NCI-H345 (cell line): Measurements from ENCODE around the gene NEDD4L.

ENCODE experiments used
- DNase-seq: peaks from one replicate; lab custom pipeline; 2025; lab: John Stamatoyannopoulos, UW

Gene NEDD4L

DNA sequence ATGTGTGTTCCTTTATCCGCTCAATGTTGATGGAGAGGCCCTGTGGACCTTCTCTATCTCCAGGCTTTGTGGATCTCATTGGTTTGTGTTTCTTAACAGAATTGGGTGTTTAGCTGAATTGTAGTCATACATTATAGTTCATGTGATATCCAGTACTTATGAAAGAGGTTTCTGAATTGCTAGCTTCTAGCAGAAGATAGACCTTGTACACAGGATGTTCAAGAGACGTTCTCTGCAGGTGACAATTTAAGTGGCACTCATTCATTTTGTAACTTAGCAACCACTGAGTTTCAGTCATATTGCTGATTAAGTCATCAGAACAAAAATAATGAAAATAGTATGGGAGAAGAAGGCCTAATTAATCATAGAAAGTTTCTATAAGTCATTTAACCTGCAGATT, 305.6 kb downstream of the NEDD4L start:
- DNase-seq: peak; percentile 31

DNA sequence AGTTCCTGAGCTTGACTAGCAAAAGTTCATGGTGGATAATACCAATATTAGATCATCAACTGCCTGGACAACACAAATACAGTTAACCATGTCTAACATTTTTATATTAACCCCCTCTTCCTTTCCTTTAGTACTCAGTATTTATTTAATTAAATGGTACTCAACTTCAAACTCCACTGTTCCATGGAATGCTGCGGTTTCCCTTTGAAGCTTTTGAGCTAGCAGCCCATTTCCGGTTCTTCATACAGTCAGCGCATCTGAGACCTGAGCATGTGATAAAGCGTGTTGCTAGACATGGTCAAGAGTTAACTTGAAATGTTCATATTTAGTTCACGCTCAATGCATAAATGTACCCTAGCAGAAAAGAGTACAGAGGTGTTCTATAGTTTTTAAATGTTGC, 306.5 kb downstream of the NEDD4L start:
- no peak for DNase-seq

- DNase-seq: no peak
These were observed 307.8 kb downstream of the NEDD4L start for GRCh38 chr18:58351776-58352175.

GRCh38 chr18:58353581-58353980, 309.6 kb downstream of the NEDD4L start:
- DNase-seq: no peak

- no peak for DNase-seq
These were observed 310.0 kb downstream of the NEDD4L start for GRCh38 chr18:58354051-58354450.

DNA sequence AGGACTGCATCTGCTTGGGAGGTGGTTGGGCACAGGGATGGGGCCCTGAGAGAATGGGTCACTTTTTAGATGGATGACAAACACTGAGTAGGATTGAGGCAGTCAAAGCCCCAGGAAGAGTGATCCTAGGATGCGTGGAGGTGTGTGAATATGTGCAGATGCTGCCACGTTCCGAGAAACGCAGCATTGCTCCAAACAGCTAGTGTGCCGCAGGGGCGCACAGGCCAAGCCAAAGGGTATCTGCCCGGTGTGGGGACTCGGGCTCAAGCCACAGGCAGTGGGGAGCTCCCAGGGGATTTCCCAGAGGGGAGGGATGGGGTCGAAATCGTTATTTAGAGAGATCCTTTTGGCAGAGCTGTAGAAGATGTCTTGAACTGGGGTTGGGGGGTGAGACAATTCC, 310.8 kb downstream of the NEDD4L start:
- no peak for DNase-seq

DNA sequence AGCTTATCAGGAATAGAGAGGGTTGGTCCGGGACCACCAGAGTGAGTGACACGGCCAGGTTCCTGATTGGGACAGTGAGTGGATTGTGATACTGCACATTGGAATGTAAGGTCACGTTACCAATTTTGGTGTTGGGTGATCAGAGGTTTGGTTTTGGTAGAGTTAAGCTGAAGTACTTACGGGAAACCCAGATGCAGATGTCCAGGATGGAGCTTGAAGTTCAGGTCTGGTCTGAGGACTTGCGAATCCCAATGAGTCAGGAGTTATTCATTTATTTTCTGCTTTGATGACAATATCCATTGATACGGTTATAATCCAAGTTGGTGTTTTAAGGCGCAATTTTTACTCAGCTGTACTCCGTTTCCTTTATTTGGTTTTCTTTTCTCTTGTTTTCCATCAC, 311.2 kb downstream of the NEDD4L start:
- DNase-seq: no peak

DNA sequence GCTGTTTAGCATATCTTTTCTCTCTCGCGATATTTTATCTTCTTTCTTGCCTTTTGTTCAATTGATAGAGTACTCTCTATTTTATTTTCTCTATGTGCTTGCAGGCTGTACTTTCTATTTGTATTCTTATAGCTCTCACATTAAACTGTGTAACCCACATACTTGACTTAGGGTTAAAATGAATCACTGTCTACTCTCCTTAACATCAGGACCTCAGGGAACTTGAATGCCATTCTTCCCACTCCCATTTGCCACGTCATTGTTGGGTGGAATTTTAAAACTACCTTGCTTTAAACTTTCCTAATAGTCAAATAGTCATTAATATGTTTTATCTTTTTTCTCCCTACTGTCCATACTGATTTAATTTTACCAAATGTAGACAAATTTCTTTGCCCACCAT, 315.2 kb downstream of the NEDD4L start:
- DNase-seq: no peak

DNA sequence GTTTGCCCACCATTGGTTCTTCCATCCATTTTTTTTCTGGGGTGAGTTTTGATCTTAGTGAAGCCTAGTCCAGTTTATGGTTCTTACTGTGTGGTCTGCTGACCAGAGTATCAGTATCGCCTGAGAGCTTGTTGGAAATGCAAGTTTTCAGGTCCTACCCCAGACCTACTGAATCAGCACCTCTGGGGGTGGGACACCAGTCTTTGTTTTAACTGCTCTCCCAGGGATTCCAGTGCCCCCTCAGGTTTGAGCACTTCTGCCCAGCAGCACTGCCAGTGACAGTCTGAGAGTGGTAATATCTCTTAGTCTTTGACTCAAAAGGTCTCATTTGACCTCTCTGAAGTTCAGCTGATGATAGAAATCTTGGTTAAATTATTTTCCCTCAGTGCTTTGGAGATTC, 315.6 kb downstream of the NEDD4L start:
- DNase-seq: no peak

GRCh38 chr18:58360324-58360723, 316.3 kb downstream of the NEDD4L start:
- DNase-seq: no peak

DNA sequence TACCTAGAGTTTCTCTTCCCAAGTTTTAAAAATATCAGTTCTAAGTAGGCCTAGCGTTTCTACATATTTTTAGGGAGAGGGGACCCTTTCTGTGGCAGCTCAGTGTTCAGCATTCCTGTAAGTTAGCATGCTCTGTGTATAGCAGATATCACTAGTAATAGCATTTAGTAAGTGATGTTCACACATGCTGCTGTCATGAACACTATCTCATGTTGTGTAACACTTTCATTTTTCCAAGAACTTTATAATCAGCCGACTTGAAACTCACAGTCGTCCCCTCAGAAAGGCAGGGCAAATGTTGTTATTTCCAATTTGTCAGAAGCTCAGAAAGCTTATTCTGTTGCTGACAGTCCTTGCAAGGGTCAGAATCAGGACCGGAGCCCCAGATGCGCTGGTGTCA, 317.2 kb downstream of the NEDD4L start:
- DNase-seq: no peak

- DNase-seq: no peak
These were observed 318.1 kb downstream of the NEDD4L start for GRCh38 chr18:58362027-58362575.

DNA sequence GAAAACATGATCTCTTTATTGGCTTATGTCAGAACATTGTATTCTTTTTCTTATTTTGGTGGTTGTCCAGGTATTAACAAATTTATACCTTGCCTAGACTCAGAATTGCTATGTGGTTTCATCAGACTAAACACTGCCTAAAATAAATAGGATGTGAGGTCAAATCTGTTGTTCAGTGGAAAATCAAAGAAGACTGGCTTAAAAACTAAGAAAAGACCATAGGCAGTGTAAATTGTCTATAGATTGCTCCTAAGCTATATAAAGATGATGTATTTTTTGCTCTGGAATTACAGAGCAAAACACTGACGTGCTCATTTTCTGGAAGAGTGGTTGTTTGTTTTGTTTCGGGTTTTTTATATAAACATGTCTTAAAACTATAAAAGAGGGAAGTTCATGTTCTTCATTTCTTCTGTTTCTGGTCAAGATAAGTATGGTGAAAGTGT, 318.8 kb downstream of the NEDD4L start:
- DNase-seq: no peak

DNA sequence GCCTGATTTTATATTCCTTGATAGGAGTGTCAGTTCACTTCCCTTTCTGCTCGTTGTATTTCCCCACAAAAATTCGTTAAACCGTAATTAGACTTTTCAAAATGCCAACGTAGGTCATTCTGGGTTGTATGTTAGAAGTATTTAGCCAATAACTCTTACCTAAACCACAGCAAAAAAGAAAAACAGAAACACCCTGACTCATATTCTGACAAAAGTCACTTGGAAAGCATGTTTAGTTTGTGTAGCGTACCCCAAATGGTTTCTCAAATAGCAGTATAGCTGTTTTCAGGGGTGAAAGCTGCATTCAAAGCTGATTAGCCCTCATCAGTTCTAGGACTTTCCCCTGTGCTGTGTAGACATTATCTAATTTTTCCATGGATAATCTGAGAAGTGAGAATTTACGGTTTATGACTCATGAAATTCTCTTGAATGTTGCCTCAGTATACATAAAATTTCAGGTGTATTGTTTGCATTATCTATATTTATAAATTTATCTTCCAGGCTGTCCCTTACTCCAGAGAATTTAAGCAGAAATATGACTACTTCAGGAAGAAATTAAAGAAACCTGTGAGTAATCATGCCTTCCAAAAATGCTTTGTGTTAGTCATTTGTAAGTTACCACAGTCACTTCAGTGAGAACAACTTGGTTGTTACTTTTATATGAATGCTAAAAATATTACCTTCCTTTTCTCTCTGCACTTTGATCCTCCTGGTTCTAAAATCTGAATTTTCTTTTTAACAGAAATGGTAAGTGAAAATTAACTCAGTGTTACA, 319.9 kb downstream of the NEDD4L start:
- DNase-seq: no peak

GRCh38 chr18:58364876-58365528, 321.0 kb downstream of the NEDD4L start:
- DNase-seq: no peak

DNA sequence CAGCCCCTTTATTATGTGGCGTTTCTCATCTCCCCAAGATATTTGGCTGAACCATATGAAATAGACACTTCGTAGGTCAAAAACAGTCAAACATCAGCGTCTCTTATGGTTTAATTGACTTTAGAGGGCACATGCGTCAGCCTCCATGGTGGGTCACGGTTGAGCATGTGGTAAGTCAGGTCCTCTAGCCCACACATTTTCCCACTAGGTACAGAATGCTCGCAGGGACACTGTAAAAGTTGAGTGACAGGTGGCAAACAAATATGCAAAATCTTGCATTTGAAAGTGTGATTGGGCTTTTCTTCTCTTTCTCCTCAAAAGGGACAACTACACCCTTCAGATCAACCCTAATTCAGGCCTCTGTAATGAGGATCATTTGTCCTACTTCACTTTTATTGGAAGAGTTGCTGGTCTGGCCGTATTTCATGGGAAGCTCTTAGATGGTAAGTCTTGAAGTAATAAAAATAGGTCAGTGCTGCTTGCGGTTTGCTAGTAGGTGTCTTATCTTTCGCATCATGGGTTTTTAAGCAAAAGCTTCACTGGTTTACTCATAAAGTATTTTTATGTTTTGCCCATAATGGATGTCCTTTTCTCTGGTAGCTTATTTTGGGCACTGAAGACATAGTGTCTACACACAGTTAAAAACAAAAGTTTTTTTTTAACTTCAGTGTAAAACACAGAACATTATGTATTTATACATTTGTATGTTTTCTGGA, 323.6 kb downstream of the NEDD4L start:
- DNase-seq: no peak

DNA sequence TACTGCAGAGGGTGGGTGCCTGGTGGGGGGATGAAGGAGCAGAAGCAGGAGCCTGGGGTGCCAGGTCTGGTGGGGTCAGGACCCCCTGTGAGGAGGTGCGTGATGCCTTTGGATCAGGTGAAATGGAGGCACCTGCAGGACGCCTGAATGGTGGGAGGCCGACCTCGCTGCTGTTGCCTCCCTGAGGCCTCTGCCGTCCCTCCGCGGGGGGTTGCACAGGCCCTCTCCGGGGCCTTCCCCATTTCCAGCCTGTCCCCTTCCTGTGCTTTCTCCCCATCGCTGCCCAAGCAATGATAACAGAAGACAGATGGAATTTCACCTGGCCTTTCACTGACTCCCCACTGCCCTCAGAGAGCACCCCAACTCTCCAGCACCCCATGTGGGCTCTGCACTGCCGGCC, 325.6 kb downstream of the NEDD4L start:
- DNase-seq: no peak

- DNase-seq: no peak
These were observed 326.1 kb downstream of the NEDD4L start for GRCh38 chr18:58370038-58370580.

DNA sequence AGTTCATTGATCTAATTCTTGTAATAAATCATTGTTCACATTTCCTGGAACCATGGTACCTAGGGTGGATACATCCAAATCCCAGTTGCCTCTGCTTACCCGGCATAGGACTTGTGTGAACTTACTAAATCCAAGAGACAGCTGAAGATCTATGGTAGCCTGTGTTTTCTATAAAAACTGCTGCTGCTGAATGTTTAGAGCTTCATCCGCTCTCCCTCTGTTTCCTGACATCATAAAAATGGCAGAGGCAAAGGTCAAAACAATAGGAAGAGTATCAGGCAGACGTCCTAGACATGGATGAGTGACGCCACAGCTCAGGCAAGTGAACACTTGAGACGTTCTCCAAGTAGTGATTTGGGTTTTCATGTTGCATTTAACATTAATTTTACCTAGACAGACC, 326.6 kb downstream of the NEDD4L start:
- DNase-seq: no peak

- peak; percentile 5 for DNase-seq
These were observed 329.5 kb downstream of the NEDD4L start for GRCh38 chr18:58373481-58373880.

DNA sequence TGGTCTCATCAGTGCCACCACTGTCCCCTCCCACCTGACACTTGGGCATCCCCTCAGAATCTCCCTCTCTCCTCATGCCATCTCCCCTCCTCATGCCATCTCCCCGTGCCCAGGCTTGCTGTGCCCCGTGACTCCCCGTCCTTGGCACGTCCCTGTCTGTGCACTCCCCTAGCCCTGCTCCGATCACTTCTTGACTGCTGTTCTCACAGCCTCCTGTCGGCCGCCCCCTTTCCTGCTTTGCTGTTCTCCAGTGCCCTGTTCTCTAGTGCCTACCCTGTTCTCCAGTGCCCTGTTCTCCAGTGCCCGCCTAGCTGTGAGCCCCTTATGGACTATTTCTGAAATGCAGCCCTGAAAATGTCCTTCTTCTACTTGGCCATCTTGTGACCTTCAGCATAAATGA, 331.0 kb downstream of the NEDD4L start:
- DNase-seq: no peak
